NT2/D1 (cell line): ENCODE results near the gene KLHL41.

Source experiments
- SUZ12 ChIP-seq: IDR thresholded peaks from 2 replicates; pipeline ENCODE4 v1.6.1; 2011; ENCODE audit not compliant: insufficient read length, insufficient read depth; ENCODE audit errors: extremely low read depth
- YY1 ChIP-seq: IDR thresholded peaks from 2 replicates; pipeline ENCODE4 v1.6.1; 2011; ENCODE audit not compliant: insufficient read length, insufficient read depth

GRCh38 chr2:169507698-169508097 lies 1.8 kb upstream of the KLHL41 start:
- TF ChIP-seq SUZ12: no peak
- TF ChIP-seq YY1: no peak
